Activated T-helper 1 cell treated with anti-CD3 and anti-CD28 coated beads, Interleukin-2, amount 50 U/mL, for 16 hours (primary cell): ENCODE results near the gene METTL9.
A peak's percentile ranks its signal among the peaks of the same experiment; 100 is the strongest.
"Not testable (repeated sequence)": the region's sequence is repeated elsewhere in the genome, so short reads cannot be mapped to it uniquely, and the experiment has no call there.

Source experiments
- DNase-seq, 2 donors: peaks; one replicate each; pipeline ENCODE4 v3.0.0-alpha.2; 2020; ENCODE audit warnings: low read depth in 1 of 2, low spot score in 1 of 2

The METTL9 gene

DNA sequence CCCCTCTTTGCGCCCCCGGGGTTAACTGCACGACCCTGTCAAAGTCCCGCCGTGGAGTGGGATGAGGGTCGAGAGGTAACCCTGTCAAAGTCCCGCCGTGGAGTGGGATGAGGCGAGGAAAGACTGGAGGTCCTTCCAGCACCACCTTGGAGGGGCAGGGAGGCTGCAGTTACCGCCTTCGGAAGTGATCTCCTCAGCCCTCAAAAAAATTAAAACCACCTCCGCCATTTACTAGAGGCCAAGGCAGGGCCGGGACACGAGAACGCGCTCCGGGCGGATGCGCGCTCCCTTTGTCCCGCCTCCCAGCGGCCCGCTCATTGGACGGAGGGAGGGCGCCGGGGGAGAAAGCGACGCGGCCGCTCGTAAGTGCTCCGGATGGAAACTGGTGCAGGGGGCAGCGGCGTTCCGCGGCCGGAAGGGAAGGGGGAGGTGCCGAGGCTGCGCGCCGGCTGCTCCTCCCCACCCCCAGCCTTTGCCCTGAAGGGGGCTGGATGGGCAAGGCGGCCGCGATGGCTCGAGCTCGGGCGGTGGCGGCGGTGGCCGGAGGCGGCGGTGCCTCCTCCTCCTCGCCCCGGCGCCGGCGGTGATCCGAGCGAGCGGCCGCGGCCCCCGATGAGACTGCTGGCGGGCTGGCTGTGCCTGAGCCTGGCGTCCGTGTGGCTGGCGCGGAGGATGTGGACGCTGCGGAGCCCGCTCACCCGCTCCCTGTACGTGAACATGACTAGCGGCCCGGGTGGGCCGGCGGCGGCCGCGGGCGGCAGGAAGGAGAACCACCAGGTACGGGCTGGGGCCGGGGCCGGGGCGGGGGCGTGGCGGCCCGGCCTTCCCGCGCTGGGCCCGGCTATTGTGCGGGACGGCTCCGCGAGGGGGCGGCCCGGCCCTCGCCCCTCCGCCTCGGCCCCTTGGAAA lies at the start of gene METTL9:
Gene METTL9, plus strand, starts transcription at position 456 of the 909 bp plus-strand sequence. Its CDS starts 157 bp downstream, at position 613.
- peak; percentile 89 to 93 for DNase-seq

DNA sequence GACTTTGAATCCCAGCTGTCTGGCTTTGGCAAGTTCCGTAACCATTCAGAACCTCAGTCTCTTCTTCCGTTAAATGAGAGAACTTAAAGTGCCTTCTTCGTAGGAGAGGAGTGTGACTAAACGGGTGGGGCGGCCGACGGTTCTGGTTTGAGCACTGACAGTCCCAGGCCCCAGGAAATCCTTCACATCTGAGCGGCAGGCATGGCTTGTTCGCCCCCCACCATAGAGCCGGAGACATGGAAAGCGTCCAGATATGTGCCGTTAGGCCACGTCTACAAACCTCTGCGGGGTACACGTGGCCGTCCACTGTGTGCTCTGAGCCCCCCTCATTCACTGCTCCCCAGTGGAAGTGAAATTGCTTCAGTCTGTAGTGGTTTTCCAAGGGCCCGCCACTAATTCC lies 49.4 kb upstream of the METTL9 start:
- DNase-seq, result not testable (repeated sequence)

DNA sequence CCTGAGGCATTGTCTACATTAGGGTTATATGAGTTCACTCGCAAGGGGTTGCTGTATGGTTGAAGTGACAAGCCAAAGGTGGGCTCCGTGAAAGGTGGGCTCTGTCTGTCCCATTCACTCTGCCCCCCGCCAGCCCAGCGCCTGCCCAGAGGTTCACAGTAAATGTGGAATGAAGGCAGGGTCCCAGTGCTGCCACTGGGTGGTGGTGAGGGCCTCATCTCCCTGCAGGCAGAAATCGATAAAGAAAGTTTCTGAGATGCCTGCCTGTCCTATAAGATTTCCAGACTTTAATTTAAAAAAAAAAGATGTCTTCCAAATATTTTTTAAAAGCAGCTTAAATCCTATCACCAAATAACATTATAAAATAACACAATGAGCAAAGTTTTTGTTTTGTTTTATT lies 48.9 kb upstream of the METTL9 start:
- not testable (repeated sequence) for DNase-seq

DNA sequence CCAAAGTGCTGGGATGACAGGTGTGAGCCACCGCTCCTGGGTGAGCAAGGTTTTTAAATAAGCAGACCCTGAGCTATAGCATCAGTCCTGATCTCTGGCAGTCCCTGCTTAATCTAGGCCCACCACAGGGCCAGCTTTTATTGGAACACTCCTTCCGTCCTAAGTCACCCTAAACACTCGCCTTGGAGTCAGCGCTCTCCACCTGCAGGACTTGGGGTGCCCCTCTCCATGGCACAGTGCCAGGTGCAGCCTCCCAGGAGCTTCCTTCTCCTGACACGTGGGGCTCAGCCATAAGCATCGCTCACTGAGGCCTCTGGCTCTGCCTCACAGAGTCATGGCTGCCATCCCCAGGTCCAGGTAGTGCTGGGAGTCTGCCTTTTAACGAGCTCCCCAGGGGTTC lies 48.3 kb upstream of the METTL9 start:
- DNase-seq, result not testable (repeated sequence)

DNA sequence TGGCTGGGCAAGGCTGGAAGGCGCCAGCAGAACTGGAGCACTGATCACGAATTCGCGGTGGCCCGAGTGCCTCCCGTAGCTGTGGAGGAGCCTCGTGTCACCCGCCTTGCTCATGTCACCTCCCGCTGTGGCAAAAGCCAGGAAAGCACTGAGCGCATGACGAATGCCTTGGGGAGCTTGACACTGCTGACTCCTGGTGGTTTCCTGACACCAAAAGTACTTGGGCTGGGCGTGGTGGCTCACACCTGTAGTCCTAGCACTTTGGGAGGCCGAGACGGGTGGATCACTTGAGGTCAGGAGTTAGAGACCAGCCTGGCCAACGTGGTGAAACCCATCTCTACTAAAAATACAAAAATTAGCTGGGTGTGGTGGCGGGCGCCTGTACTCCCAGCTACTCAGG lies 47.8 kb upstream of the METTL9 start:
- not testable (repeated sequence) for DNase-seq

DNA sequence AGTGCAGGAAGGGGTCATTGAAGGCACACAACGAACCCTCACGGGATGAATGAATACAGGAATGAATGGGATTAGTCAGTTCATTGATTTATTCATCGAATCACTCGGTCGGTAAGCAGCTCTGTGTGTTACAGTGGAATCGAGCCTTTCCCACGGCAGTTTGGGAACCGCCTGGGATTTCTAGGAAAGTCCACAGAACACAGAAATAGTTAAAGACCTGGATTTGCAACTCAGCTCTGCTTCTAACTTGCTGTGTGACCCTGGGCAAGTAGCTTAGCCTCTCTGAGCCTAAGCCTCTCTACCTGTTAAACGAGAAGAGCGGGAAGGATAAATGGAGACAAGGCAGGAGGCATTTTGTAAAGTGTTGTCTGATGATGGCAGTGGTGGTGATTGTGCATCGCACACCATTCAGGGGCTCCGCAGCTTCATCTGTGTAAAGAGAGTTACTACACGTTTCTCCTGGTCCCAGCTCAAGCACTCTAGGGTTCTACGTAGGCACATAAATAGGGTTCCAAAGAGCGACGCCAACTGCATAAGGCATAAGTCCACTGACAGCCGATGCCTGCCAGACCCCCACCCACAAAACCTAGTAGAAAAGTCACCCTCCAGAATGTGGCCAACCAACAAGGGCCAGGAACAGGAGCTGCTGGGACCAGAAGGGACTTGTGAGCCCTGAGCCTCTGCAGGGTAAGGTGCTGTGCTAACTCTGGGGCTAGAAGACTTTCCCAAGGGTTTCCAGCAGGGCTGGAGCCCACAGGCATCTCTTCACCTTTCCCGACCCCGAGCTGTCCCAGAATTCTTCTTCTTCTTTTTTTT lies 45.7 kb upstream of the METTL9 start:
- not testable (repeated sequence) for DNase-seq

DNA sequence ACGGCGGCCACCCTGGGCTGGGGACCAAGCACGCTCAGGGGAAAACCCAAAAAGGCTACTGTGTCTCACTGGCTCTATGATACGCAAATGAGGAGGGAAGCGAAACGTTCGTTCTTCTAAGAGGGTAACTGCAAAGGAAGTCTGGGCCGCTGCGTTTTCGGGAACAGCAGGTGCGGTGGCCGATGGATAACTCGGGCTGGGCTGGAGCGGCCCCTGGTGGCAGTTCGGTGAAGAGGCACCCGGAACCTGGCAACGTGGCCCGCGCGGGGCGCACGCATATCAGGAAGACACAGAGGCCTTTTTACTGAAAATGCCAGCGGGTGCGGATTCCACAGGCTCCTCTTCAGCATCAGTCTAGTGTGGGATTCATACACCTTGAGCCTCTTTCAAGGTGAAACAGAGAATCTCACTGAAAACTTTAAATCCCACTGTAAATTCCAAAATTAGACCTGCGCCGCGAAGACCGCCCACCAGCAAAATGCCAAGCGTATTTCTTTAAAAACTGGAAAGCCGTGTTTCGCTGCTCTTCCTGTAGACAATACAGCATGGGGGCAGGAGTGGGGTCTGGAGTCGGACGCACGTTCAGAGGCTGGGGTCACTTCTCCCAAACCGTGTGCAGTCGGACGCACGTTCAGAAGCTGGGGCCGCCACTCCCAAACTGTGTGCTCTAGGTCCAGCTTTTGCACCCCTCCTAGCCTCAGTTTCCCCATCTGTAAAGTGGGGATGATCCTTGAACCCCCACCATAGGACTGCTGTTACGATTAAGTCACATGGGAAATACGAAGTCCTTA lies 44.4 kb upstream of the METTL9 start:
- DNase-seq, result peak; percentile 78 to 89

DNA sequence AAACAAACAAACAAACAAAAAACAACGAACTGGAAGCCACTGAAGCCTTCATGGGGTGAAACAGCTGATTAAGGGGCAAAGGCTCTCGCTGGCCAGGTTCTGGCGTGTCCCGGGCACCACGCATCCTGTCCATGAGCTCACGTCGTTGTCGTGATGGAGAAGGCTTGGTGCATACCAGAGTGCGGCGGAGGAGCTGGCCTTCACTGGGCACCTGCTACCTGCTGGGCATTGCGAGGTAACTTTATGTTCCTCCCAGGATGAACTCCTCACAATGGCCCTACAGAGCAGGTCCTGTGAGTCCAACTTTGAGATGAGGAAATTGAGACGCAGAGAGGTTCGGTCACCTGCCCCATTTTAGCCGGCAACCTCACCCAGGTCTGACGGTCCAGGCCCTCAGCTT lies 43.8 kb upstream of the METTL9 start:
- not testable (repeated sequence) for DNase-seq

DNA sequence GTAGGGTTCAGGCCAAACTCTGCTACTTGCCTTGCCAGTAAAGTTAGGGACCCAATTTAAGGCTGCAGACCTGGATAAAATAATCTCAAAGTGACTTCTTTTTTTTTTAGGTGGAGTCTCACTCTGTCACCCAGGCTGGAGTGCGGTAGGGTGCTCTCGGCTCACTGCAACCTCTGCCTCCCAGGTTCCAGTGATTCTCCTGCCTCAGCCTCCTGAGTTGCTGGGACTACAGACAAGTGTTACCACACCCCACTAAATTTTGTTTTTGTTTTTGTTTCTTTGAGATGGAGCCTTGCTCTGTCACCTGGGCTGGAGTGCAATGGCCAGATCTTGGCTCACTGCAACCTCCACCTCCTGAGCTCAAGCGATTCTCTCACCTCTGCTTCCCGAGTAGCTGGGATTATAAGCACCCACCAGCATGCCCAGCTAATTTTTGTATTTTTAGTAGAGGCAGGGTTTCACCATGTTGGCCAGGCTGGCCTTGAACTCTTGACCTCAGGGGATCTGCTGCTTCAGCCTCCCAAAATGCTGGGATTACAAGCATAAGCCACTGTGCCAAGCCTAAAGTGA lies 43.3 kb upstream of the METTL9 start:
- not testable (repeated sequence) for DNase-seq

DNA sequence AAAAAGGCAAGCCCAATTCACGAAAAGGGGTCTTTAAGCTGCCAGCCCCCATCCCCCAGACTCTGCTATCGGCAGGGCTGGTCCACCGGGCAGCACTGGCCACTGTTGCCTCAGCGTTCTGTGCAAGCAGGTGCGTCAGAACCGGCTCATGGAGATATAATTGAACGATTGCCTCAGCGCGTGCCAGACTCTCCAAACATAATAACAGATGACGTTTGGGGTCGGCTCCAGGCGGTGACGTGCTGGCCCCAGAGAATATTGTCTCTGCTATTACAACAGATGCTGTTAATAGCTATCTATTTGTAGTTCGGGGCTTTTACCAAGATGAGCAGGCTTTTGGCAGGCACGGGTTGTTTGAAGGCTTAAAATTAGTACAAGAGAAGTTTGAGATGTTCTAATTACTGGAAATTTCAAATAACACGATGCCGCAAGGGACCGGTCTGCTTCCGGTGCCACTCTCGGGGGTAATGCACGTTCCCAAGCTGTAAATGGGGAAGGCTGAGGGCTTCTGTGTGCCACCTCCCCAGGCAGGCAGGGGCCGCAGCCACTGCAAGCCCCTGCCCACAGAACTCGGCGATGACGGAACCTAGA lies 42.6 kb upstream of the METTL9 start:
- DNase-seq, result not testable (repeated sequence)

DNA sequence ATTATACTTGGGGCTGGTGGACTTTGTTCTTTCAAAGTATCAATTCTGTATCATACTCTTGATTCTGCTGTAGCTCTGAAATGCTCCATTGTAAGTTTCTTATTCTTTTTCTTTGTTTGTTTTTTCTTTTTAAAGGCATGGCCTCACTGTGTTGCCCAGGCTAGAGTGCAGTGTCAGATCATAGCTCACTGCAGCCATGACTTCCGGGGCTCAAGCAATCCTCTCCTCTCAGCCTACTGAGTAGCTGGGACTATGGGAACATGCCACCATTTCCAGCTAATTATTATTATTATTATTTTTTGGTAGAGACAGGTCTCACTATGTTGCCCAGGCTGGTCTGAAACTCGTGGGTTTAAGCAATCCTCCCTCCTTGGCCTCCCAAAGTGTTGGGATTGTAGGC lies 38.9 kb upstream of the METTL9 start:
- DNase-seq, result no peak

DNA sequence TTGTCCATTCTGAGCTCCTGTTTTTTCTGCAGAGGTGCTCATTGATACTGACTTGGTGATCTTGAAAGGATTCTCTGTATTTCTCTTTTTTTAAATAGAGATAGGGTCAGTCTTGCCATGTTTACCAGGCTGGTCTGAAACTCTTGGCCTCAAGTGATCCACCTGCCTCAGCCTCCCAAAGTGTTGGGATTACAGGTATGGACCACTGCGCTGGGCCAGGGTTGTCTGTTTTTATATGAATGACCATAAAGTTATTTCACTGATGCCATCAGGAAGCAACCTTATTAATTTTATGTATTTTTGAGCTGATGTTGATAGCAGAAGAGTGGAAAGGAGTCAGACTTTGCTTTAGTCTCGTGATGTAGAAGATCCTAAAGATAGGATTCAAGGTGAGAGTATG lies 35.7 kb upstream of the METTL9 start:
- DNase-seq, result no peak

DNA sequence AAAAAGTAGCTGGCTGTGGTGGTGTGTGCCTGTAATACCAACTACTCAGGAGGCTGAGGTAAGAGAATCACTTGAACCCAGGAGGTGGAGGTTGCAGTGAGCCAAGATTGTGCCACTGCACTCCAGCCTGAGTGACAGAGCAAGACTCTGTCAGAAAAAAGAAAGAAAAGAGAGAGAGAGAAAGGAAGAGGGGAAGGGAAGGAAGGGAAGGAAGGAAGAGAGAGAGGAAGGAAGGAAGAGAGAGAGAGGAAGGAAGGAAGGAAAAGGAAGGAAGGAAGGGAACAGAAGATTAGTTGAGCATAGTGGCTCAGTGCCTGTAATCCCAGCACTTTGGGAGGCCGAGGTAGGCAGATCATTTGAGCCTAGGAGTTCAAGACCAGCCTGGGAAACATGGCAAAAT lies 35.0 kb upstream of the METTL9 start:
- DNase-seq, result not testable (repeated sequence)

DNA sequence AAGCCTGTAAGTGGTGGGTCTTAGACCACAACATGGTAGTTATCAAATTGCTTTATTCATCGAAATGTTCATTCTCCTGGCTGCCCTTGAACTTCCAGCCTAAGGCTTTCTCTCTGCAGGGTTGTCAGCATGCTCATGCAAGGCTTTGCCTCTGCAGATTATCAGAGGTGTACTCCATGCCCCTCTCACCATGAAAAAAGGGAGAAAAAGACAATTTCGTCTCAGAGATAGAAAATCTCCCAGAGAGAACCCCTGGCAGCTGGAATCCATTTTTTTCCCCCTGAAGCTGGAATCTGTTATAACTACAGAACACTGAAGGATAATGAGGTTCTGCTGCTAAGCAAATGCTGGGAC lies 33.9 kb upstream of the METTL9 start:
- no peak for DNase-seq

DNA sequence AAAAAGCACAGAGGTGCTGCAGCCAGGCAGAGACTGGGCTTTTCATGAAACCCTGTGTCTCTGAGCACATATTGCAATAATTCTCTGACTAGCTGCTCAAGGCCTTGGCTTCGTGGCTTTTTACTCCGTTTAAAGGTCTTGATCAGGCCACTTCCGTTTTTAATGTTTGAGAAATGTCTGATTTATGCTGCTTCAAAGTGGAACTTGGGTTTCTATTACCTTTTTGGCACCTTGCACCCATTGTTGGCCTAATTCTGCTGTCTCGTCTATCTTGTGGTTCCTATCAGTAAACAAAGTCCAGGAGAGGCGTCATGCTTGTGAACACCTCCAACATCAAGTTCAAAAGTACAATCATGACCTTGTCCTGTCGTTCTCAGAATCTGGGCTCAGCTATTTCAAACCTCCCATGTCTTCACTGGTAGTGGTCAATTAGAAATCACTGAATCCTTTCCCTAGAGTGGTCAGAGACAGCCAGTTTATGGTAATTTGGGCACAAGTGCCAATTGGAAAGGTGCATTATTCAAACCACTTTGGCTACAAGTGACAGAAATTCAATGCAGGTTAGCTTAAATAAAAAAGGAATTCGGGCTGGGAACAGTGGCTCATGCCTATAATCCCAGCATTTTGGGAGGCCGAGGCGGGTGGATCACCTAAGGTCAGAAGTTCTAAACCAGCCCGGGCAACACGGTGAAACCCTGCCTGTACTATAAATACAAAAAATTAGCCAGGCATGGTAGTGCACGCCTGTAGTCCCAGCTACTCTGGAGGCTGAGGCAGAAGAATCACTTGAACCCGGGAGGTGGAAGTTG lies 33.3 kb upstream of the METTL9 start:
- no peak for DNase-seq

DNA sequence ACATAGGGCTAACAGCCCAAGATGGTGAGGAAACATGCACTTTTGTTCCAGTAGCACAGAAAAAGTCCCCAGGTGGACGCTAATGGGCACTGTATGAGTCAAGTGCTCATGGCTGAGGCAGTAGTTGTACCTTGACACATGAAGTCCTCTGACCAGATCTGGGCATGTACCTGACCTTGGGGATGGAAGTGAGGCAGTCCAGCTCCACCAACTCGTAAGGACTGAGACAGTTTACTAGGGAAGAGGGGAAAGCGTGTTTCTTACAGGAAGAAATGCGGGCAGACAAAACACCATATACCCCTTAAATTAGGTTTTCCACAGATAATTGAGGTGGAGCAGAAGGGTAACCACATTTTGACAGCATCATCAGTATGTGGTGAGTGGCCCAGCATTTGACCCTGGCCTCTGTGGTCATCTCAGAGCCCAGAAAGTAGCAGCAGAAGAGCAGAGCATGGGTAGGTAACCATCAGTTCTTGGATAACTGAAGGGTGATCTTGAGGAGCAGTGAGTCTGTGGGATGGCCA lies 32.4 kb upstream of the METTL9 start:
- no peak for DNase-seq

DNA sequence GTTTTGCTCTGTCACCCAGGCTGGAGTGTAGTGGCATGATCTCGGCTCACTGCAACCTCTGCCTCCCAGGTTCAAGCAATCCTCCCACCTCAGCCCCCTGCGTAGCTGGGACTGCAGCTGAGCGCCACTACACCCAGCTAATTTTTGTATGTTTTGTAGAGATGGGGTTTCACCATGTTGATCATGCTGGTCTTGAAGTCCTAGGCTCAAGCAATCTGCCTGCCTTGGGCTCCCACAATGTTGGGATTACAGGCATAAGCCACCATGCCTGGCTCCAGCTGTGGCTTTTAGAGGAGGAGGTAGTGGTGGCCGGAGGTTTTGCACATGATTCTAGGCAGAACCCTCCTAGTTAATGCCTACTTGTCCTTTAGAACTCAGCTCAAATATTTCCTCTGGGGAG lies 31.9 kb upstream of the METTL9 start:
- DNase-seq, result not testable (repeated sequence)

DNA sequence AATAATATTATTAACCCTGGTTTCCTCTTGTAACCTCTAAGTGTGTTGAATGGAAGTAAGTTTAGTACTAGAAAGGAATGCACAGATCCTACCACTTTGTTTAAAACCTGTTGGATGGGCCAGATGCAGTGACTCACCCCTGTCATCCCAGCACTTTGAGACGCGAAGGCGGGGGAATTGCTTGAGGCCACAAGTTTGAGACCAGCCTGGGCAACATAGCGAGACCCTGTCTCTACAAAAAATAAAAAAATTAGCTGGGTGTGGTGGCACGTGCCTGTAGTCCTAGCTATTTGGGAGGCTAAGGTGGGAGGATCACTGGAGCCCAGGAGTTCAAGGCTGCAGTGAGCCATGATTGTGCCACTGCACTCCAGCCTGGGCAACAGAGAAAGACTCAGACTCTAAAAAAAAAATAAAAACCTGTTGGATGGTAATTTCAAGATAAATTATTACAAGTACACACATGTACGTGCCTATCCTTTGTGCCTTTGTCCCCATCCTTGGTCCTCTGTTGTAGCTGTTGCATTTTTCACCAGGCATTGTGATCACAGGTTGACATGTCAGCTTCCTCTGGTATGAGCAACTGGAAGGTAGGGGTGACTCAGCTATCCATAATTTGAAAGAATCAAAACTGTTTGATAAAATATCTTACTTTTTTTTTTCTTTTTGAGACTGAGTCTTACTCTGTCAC lies 30.7 kb upstream of the METTL9 start:
- DNase-seq, result no peak

DNA sequence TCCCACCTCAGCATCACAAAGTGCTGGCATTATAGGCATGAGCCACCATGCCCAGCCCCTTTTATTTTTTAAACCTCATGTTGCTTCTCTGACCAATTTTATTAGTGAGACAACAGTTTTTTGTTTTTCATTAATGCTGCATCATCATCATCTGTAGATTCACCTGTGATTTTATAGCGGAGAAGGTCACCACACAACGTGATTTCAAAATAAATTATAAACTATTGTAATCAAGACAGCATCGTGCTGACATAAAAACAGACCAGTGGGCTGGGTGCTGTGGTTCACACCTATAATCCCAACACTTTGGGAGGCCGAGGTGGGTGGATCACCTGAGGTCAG lies 28.7 kb upstream of the METTL9 start:
- no peak for DNase-seq
